GM12878 (cell line): Measurements from ENCODE around the gene SIAH2. TPM values are rescaled to one million over a fixed set of nuclear protein-coding genes. Genes with fewer than 3 reads are reported as not detected.

Source experiments
- ATAC-seq: fragments of 200-7000 bp; cut with Tn5 transposase; 3 replicates; pipeline ENCODE4 v1.9.1; 2020; ENCODE audit warnings: mild to moderate bottlenecking, moderate library complexity
- BruUV-seq: library from RNA; stranded (reverse); fragments of 400-500 nt; replicated peaks from 2 replicates; lab custom pipeline; 2021; lab: Mats Ljungman, UMichigan
- CTCF ChIA-PET: fragments of 300-600 bp; sonication (Branson Sonifier 250); formaldehyde crosslinking; extraction: SDS; loops from one replicate; lab custom pipeline; 2021; ENCODE audit warnings: inconsistent platforms; lab: Yijun Ruan, JAX
- POLR2A ChIA-PET: fragments of 350-600 bp; formaldehyde crosslinking; extraction: SDS; loops from one replicate; lab custom pipeline; 2021; ENCODE audit warnings: inconsistent platforms; lab: Charles Lee
- RAD21 ChIA-PET: fragments of 300-600 bp; sonication (Branson Sonifier 250); formaldehyde crosslinking; loops from one replicate; lab custom pipeline; 2023; ENCODE audit warnings: antibody characterized with exemption; ENCODE audit not compliant: unreplicated experiment; lab: Charles Lee
- SMC1A ChIA-PET: fragments of 300-600 bp; sonication (Branson Sonifier 250); formaldehyde crosslinking; loops from one replicate; lab custom pipeline; 2023; ENCODE audit not compliant: unreplicated experiment, uncharacterized antibody; lab: Charles Lee
- DNase-seq: peaks from one replicate; pipeline ENCODE4 v3.0.0-alpha.2; 2011; ENCODE audit warnings: low read depth, low spot score
- FAIRE-seq: peaks from 3 replicates; lab custom pipeline; 2011; peaks lifted over from hg19 to GRCh38; lab: Jason Lieb, UNC
- H2AFZ ChIP-seq: 2 replicates; pipeline ENCODE4 v1.6.0; 2011; ENCODE audit warnings: low read depth, low read length, control low read depth; ENCODE audit not compliant: control insufficient read depth
- H3K27ac ChIP-seq: 2 replicates; pipeline ENCODE4 v1.5.1; 2011; ENCODE audit warnings: control low read depth; ENCODE audit not compliant: control insufficient read depth, insufficient read depth
- H3K27me3 ChIP-seq, 2 experiments: replicated peaks in 1 of 2; 2 replicates each; pipeline versions ENCODE4 v1.6.0 to v1.6.1; 2011; ENCODE audit warnings: low read length in 1 of 2; ENCODE audit not compliant: control insufficient read depth in 2 of 2, insufficient read depth in 2 of 2
- H3K36me3 ChIP-seq, 2 experiments: 2 replicates each; pipeline ENCODE4 v1.5.1; 2011; ENCODE audit warnings: low read length in 1 of 2; ENCODE audit not compliant: control insufficient read depth in 2 of 2, insufficient read depth in 2 of 2
- H3K4me1 ChIP-seq: 2 replicates; pipeline ENCODE4 v1.6.1; 2011; ENCODE audit warnings: mild to moderate bottlenecking, low read length, moderate library complexity, mixed read lengths; ENCODE audit not compliant: control insufficient read depth, insufficient read depth
- H3K4me2 ChIP-seq: 2 replicates; pipeline ENCODE4 v1.6.0; 2011; ENCODE audit warnings: control low read depth; ENCODE audit not compliant: control insufficient read depth, insufficient read depth
- H3K4me3 ChIP-seq: fragments of 200-600 bp; sonication (generic); 2 replicates; pipeline ENCODE4 v1.5.1; 2016
- H3K79me2 ChIP-seq: 2 replicates; pipeline ENCODE4 v1.6.0; 2011; ENCODE audit warnings: low read length; ENCODE audit not compliant: control insufficient read depth, insufficient read depth
- H3K9ac ChIP-seq: 2 replicates; pipeline ENCODE4 v1.8.0; 2011; ENCODE audit warnings: low read length, control low read depth, mixed read lengths; ENCODE audit not compliant: control insufficient read depth, insufficient read depth
- H3K9me3 ChIP-seq: replicated peaks from 3 replicates; pipeline ENCODE4 v1.5.1; 2011; ENCODE audit warnings: mild to moderate bottlenecking, low read length; ENCODE audit not compliant: control insufficient read depth, insufficient read depth
- H4K20me1 ChIP-seq: 2 replicates; pipeline ENCODE4 v1.6.0; 2011; ENCODE audit not compliant: control insufficient read depth, insufficient read depth
- BACH1 ChIP-seq: fragments of 450-650 bp; IDR thresholded peaks from 2 replicates; pipeline ENCODE4 v1.6.1; 2017; ENCODE audit warnings: mild to moderate bottlenecking, borderline replicate concordance
- BRCA1 ChIP-seq: IDR thresholded peaks from 2 replicates; pipeline ENCODE4 v1.6.1; 2011; ENCODE audit warnings: low read depth, low read length, improper control_type of control experiment
- RBBP5 ChIP-seq: fragments of 200-600 bp; sonication (generic); conservative IDR thresholded peaks from 2 replicates; pipeline ENCODE4 v1.6.1; 2016
- RCOR1 ChIP-seq: conservative IDR thresholded peaks from 2 replicates; pipeline ENCODE4 v1.6.1; 2012; ENCODE audit warnings: low read depth, low read length, improper control_type of control experiment
- SIN3A ChIP-seq: IDR thresholded peaks from 2 replicates; pipeline ENCODE4 v1.6.1; 2012; ENCODE audit warnings: low read depth, low read length, improper control_type of control experiment
- WGBS: methylation state at CpG from one replicate; pipeline ENCODE4 v1.1.6; 2016; ENCODE audit warnings: low lambda C conversion rate; ENCODE audit not compliant: insufficient replicate concordance, insufficient coverage; ENCODE audit errors: missing lambda C conversion rate; 5-methylcytosine and 5-hydroxymethylcytosine counted together
- in situ Hi-C: fragments of 300-500 bp; cut with MboI; formaldehyde crosslinking; loops from 9 replicates; pipeline ENCODE4 v1.14.3; 2018; ENCODE audit warnings: mixed read lengths
- intact Hi-C: fragments of 100-400 bp; cut with micrococcal nuclease; formaldehyde crosslinking; loops from one replicate; pipeline ENCODE4 v1.14.2; 2022; ENCODE audit not compliant: unreplicated experiment
- polyA plus RNA-seq, 11 experiments: library from polyadenylated mRNA; depleted of rRNA in 4 of 11; unstranded in 6 of 11; stranded (reverse) in 5 of 11; fragments of >200 nt; fragmentation: Nextera tagmentation in 4 of 11; fragmentation: Illumina TruSeq in 1 of 11; extraction: Ambion mirVana in 4 of 11; extraction: Trizol in 1 of 11; gene quantifications; 1 replicate in 1 of 11; 2 replicates in 10 of 11; pipeline versions ENCODE4 v1.2.1 to v1.2.3, GENCODE V29; 2011 to 2016; ENCODE audit warnings: inconsistent platforms in 2 of 11, missing spikeins in 2 of 11, low read depth in 1 of 11
- total RNA-seq, 4 experiments: library from RNA; depleted of rRNA in 3 of 4; stranded (reverse); fragments of >200 nt in 3 of 4; fragmentation: Illumina TruSeq in 1 of 4; extraction: Trizol in 1 of 4; gene quantifications; 2 replicates each; pipeline versions ENCODE4 v1.2.1 to v1.2.3, GENCODE V29; 2013 to 2021
- TF ChIP-seq, protein P1 (sequence below): IDR thresholded peaks from 2 replicates; pipeline ENCODE4 v1.6.1; 2012; ENCODE audit warnings: low read depth, low read length, improper control_type of control experiment

The SIAH2 gene
- total and polyA plus RNA-seq, 10 of the 15 experiments (the other 5 are each of a cell fraction or from before 2014, with no cell fraction given): 3.3 to 51.5 (median 29.7) TPM

DNA sequence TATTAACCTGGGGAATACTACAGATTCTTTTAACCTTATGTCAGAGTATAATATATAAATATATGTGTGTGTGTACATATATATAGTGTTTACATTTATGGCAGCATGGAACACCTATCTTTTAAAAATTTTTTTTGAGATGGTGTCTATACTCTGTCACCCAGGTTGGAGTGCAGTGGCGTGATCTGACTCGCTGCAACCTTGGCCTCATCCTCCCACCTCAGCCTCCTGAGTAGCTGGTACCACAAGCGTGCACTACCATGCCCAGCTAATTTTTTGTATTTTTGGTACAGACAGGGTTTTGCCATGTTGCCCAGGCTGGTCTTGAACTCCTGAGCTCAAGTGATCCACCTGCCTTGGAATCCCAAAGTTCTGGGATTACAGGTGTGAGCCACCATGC, 40.7 kb downstream of the SIAH2 start:
- ChIA-PET POLR2A (interaction anchor here (1.0 to 2.1 kb wide), 2 partner anchors 39 to 41 kb away, joined by 3 to 8 read pairs; partner anchors contain the start of gene SIAH2), RAD21 (interaction anchor here (0.9 to 3.2 kb wide), 12 partner anchors 16 to 194 kb away, joined by 3 to 36 read pairs (median 8); partner anchors contain the start of gene SIAH2), CTCF (interaction anchor here (0.6 to 3.5 kb wide), 32 partner anchors 10 to 446 kb away, joined by 3 to 40 read pairs (median 4); no protein-coding TSS in a partner anchor), SMC1A (interaction anchor here (0.6 to 6.3 kb wide), 19 partner anchors 13 to 538 kb away, joined by 3 to 68 read pairs (median 4); partner anchors contain the start of gene SIAH2)
- no peak overlapping the region for H3K27ac ChIP-seq
- intact Hi-C loops: loop anchor here (5.0 kb wide), 2 partner anchors 40 to 180 kb away; partner anchors contain the start of gene SIAH2
- H3K36me3 ChIP-seq: no peaks in the 10 kb centered on the region
- TF ChIP-seq BRCA1: no peak
- TF ChIP-seq SIN3A: no peak
- no peak for TF ChIP-seq RBBP5
- TF ChIP-seq BACH1: no peak
- TF ChIP-seq, protein P1, sequence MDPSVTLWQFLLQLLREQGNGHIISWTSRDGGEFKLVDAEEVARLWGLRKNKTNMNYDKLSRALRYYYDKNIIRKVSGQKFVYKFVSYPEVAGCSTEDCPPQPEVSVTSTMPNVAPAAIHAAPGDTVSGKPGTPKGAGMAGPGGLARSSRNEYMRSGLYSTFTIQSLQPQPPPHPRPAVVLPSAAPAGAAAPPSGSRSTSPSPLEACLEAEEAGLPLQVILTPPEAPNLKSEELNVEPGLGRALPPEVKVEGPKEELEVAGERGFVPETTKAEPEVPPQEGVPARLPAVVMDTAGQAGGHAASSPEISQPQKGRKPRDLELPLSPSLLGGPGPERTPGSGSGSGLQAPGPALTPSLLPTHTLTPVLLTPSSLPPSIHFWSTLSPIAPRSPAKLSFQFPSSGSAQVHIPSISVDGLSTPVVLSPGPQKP: no peak
- TF ChIP-seq RCOR1: no peak
- H3K9ac ChIP-seq: no peak overlapping the region
- no peak overlapping the region for H2AFZ ChIP-seq
- in situ Hi-C loops: loop anchor here (5.0 to 10.0 kb wide), 2 partner anchors 145 to 423 kb away; no protein-coding TSS in a partner anchor
- no peaks in the 10 kb centered on the region for H4K20me1 ChIP-seq
- no peak overlapping the region for H3K4me2 ChIP-seq
- no TSS peak for BruUV-seq
- no peak for ATAC-seq
- FAIRE-seq: no peak
- no peaks in the 10 kb centered on the region for H3K4me1 ChIP-seq
- no peaks in the 10 kb centered on the region for H3K27me3 ChIP-seq
- no peak for DNase-seq
- H3K79me2 ChIP-seq: no peaks in the 10 kb centered on the region
- H3K9me3 ChIP-seq: no peaks in the 10 kb centered on the region
- WGBS: 100% methylated on average over 3 of the region's 3 CpGs
- H3K4me3 ChIP-seq: no peak overlapping the region
